ENCODE data around the gene UPK2.

UPK2 gene

GRCh38 chr11:118996926-118997626 lies 41.0 kb downstream of the UPK2 start:
- DNase-seq = no peak

- peak; percentile 93 for DNase-seq
These were observed 41.7 kb downstream of the UPK2 start, which contains the start of gene CENATAC for GRCh38 chr11:118997627-118998387. CENATAC (plus strand) TSS chr11:118998138; CDS start chr11:118998198, 60 bp downstream.

DNA sequence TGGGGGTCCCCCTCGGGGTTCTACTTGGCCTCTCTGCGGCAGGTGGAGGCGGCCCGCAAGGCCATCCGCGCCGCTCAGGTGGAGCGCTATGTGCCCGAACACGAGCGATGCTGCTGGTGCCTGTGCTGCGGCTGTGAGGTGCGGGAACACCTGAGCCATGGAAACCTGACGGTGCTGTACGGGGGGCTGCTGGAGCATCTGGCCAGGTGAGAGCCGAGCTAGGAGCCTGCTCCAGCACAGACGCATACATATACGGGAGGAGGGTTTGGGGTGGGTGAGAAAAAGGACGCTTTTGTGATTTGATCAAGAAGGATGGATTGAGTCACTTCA lies 42.3 kb downstream of the UPK2 start:
- no peak for DNase-seq

- no peak for DNase-seq
These were observed 42.7 kb downstream of the UPK2 start for GRCh38 chr11:118998822-118999221.

DNA sequence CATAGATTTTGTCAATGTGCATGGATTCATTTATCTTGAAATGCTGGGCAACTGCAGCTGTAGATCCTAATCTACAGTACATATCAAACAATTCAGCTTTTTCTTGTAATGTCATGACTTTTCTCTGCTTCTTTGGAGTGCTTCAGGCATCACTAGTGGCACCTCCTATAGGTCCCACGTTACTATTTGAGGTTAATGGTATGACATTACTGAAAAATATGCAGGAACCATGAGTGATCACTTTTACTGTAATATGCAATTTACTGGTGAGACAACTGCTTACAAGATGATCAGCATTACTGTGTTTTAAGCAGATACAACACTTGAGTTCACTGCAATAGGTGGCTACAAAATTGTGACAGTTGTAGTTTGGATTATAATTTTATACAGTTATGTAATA lies 44.8 kb downstream of the UPK2 start:
- no peak for DNase-seq

DNA sequence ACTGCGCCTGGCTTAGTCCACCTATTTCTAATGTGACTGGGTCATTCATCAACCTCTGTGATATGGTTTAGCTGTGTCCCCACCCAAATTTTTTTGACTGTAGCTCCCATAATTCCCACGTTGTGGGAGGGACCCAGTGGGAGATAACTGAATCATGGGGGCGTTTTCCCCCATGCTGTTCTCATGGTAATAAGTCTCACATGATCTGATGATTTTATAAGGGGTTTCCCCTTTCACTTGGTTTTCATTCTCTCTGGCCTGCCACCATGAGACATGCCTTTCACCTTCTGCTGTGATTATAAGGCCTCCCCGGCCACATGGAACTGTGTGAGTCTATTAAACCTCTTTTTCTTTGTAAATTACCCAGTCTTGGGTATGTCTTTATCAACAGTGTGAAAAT lies 50.6 kb downstream of the UPK2 start:
- DNase-seq = no peak
